Kidney (tissue), 14 donors: Measurements from ENCODE around the gene CEP89. TPM values are rescaled to one million over a fixed set of nuclear protein-coding genes. Genes with fewer than 3 reads are reported as not detected.

Experiments used
- DNase-seq, 5 donors: peaks; one replicate each; pipeline ENCODE4 v3.0.0-alpha.2; 2013 to 2020
- FAIRE-seq: peaks from 2 replicates; lab custom pipeline; 2012; peaks lifted over from hg19 to GRCh38; lab: Jason Lieb, UNC
- H3K27ac ChIP-seq, 2 donors: one replicate each; pipeline ENCODE4 v1.7.0; 2013; ENCODE audit warnings: low read depth in 2 of 2, low read length in 2 of 2, inconsistent platforms in 1 of 2
- H3K27me3 ChIP-seq: one replicate; pipeline ENCODE4 v1.7.1; 2013; ENCODE audit warnings: low read length, inconsistent platforms; ENCODE audit not compliant: control insufficient read depth, insufficient read depth
- H3K36me3 ChIP-seq, 3 donors: one replicate each; pipeline versions ENCODE4 v1.7.0 to v1.7.1; 2013; ENCODE audit warnings: low read length in 3 of 3, control low read depth in 1 of 3, inconsistent platforms in 1 of 3; ENCODE audit not compliant: insufficient read depth in 3 of 3, control insufficient read depth in 2 of 3
- H3K4me1 ChIP-seq, 3 donors: one replicate each; pipeline versions ENCODE4 v1.7.0 to v1.7.1; 2013; ENCODE audit warnings: low read length in 3 of 3, inconsistent platforms in 1 of 3, low read depth in 1 of 3; ENCODE audit not compliant: control insufficient read depth in 2 of 3, insufficient read depth in 2 of 3
- H3K4me3 ChIP-seq, 3 donors: one replicate each; pipeline versions ENCODE4 v1.7.0 to v1.8.1; 2013; ENCODE audit warnings: low read length in 3 of 3, control low read depth in 1 of 3, inconsistent platforms in 1 of 3
- H3K9ac ChIP-seq, 3 donors: one replicate each; pipeline versions ENCODE4 v1.7.0 to v1.7.1; 2013; ENCODE audit warnings: low read length in 3 of 3, control low read depth in 1 of 3, inconsistent platforms in 1 of 3
- H3K9me3 ChIP-seq, 3 donors: one replicate each; pipeline versions ENCODE4 v1.7.0 to v1.7.1; 2013; ENCODE audit warnings: low read length in 3 of 3, control low read depth in 1 of 3, inconsistent platforms in 1 of 3; ENCODE audit not compliant: control insufficient read depth in 2 of 3, insufficient read depth in 1 of 3
- intact Hi-C: fragments of 100-400 bp; cut with DNase I; formaldehyde crosslinking; loops from one replicate; pipeline ENCODE4 v1.11.1; 2022
- polyA plus RNA-seq: library from polyadenylated mRNA; stranded (reverse); fragments of 350-450 nt; fragmentation: Illumina TruSeq; extraction: RNeasy Lipid Tissue Mini Kit (QIAGEN cat#74804); gene quantifications from one replicate; pipeline ENCODE4 v1.2.3, GENCODE V29; 2014; ENCODE audit warnings: low read depth, low replicate concordance; ENCODE audit not compliant: insufficient read depth
- total RNA-seq: library from RNA; stranded (reverse); fragmentation: NEBNext Ultra II Directional; extraction: Animal tissue kit (Norgen Biotek cat#: 25700); gene quantifications from one replicate; pipeline ENCODE4 v1.2.1, GENCODE V29; 2021
- TF ChIP-seq, protein P1 (sequence below): IDR thresholded peaks from 3 replicates; pipeline ENCODE4 v1.5.1; 2012; ENCODE audit warnings: mild to moderate bottlenecking, moderate library complexity, borderline replicate concordance; ENCODE audit not compliant: insufficient read depth; ENCODE audit errors: extremely low read depth
- donor health status: control.
- donor health status: control.
- donor health status: control.
- donor health status: control.
- donor health status: control.
- donor health status: DM: yes; HTN: yes; CAD: no.
- donor health status: Normal renal cell carcinoma (clear cell type).

Gene CEP89
- total and polyA plus RNA-seq, 2 donors from 2014 or later: 12.4 to 24.0 TPM

DNA sequence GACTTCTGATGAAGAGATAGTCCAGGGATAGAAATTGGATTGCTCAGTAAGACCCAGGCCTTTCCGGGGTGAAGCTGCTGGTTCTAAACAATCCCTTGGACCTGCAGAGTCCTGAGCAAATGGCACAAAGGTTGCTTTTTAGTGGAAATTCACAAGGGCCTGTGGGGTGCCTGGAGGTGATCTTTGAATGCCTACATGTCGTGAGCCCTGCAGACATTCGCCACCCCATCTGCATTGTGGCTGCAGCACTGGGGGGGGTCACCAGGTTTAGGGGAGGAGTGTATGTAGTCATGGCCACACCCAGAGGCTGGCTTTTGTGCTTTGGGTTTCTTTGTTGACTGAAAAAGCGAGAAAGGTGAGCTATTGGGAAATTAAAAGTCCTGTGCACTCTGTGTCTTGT, 143.6 kb downstream of the CEP89 start:
- no peak overlapping the region for H3K27ac ChIP-seq
- H3K4me1 ChIP-seq: peaks cover 0 to 5% (median 0%) of the 10 kb centered on the region in 3 donors
- no peak for FAIRE-seq
- H3K4me3 ChIP-seq: no peak overlapping the region
- TF ChIP-seq, protein P1, sequence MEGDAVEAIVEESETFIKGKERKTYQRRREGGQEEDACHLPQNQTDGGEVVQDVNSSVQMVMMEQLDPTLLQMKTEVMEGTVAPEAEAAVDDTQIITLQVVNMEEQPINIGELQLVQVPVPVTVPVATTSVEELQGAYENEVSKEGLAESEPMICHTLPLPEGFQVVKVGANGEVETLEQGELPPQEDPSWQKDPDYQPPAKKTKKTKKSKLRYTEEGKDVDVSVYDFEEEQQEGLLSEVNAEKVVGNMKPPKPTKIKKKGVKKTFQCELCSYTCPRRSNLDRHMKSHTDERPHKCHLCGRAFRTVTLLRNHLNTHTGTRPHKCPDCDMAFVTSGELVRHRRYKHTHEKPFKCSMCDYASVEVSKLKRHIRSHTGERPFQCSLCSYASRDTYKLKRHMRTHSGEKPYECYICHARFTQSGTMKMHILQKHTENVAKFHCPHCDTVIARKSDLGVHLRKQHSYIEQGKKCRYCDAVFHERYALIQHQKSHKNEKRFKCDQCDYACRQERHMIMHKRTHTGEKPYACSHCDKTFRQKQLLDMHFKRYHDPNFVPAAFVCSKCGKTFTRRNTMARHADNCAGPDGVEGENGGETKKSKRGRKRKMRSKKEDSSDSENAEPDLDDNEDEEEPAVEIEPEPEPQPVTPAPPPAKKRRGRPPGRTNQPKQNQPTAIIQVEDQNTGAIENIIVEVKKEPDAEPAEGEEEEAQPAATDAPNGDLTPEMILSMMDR: no peak
- peaks cover 0 to 15% (median 0%) of the 10 kb centered on the region in 3 donors for H3K36me3 ChIP-seq
- no peaks in the 10 kb centered on the region for H3K9me3 ChIP-seq
- H3K9ac ChIP-seq: no peak overlapping the region
- intact Hi-C loops: no loop called here
- DNase-seq: no peak
- H3K27me3 ChIP-seq: no peaks in the 10 kb centered on the region

Other genes starting within 250 kb of the CEP89 start
- 2.6 TPM for gene SLC7A9, start 102.2 kb downstream of the CEP89 start, total RNA-seq
- 40.0 TPM for gene SLC7A9, start 102.2 kb downstream of the CEP89 start, polyA plus RNA-seq
- gene FAAP24, start 284 bp upstream of the CEP89 start, total RNA-seq: 2.0 TPM
- gene FAAP24, start 284 bp upstream of the CEP89 start, polyA plus RNA-seq: 1.4 TPM
- gene RHPN2, start 92.9 kb upstream of the CEP89 start, total RNA-seq: 50.3 TPM
- 13.5 TPM for gene RHPN2, start 92.9 kb upstream of the CEP89 start, polyA plus RNA-seq
- gene GPATCH1, start 109.2 kb upstream of the CEP89 start, total RNA-seq: 9.1 TPM
- gene GPATCH1, start 109.2 kb upstream of the CEP89 start, polyA plus RNA-seq: 4.3 TPM
- gene WDR88, start 160.2 kb upstream of the CEP89 start, total RNA-seq: not detected
- gene WDR88, start 160.2 kb upstream of the CEP89 start, polyA plus RNA-seq: not detected
- 23.8 TPM for gene LRP3, start 222.4 kb upstream of the CEP89 start, total RNA-seq
- 13.9 TPM for gene LRP3, start 222.4 kb upstream of the CEP89 start, polyA plus RNA-seq